Fibroblast of the aortic adventitia (primary cell): ENCODE measurements around the gene AGPAT4. TPM values are rescaled to one million over a fixed set of nuclear protein-coding genes. Genes with fewer than 3 reads are reported as not detected.

ENCODE experiments used
- DNase-seq: peaks from one replicate; pipeline ENCODE4 v3.0.0-alpha.2; 2010; ENCODE audit warnings: low read depth
- H3K4me3 ChIP-seq: 2 replicates; pipeline ENCODE4 v1.5.1; 2011; ENCODE audit warnings: low read depth, mild to moderate bottlenecking, control low read depth, low read length, moderate library complexity
- CTCF ChIP-seq: IDR thresholded peaks from 2 replicates; pipeline ENCODE4 v1.5.1; 2011; ENCODE audit warnings: mild to moderate bottlenecking, low read length, control low read depth, inconsistent platforms; ENCODE audit not compliant: insufficient read depth
- total RNA-seq: library from RNA; depleted of rRNA; stranded (reverse); fragments of >200 nt; gene quantifications from 2 replicates; pipeline ENCODE4 v1.2.3, GENCODE V29; 2012; ENCODE audit warnings: low replicate concordance

The AGPAT4 gene
- total RNA-seq, 1 donor: 11.6 TPM

DNA sequence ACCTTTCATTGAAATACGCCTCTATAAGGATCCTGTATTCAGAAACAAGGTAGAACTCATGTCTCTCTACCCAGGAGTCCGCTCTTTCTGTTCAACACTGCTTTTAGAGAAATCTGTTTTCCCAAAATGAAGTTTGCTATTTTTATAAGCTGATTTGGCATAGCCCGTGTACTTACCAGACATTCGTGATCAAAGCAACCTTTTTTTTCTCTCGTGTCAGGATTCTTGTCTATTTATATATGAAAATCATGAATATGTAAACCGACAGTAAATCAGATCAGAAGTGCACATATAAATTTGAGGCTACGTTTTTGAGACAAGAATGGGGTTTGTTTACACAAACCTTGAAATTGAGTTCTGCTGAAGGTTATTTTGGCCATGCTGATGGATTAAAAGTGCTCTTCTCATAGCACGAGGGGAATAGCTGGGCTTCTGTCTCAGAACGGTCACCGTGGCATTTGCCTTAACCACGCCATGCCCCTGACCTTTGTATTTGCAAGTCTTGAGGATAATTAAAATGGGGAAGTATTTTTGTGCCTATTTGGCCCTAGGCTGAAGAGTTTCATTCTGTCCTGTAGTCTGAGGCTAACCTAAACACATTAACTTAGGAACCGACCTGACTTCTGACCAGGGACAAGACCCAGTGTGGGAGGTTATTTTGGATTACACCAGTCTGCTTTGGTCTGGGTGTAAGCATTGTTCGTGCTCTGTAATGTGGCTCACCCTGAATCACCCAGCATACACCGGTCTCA, 163.7 kb downstream of the AGPAT4 start:
- no peak overlapping the region for H3K4me3 ChIP-seq
- no peak for TF ChIP-seq CTCF
- DNase-seq: no peak

DNA sequence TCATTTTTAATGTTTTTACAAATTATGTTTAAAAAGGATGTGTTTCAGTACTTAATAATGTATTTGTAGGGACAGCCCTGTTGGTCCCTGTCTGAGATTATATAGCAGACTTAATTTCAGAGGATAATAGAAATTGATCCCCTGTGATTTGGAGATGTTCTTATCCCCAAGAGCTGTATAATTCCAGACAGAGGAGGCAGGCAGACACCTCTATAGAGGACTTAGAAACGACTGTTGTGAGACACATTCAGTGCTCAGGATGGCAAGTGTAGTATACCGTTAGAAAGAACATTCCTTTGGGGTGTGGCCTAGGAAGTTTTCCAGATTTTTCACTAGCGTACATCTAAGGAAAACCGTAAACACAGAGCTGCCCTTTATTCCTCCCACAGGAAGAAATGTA, 164.5 kb downstream of the AGPAT4 start:
- no peak for TF ChIP-seq CTCF
- DNase-seq: no peak
- H3K4me3 ChIP-seq: no peak overlapping the region

- no peak overlapping the region for H3K4me3 ChIP-seq
- no peak for TF ChIP-seq CTCF
- DNase-seq: no peak
These were observed 164.9 kb downstream of the AGPAT4 start for GRCh38 chr6:161108916-161109315.

- no peak overlapping the region for H3K4me3 ChIP-seq
- DNase-seq: no peak
- no peak for TF ChIP-seq CTCF
These were observed 165.8 kb downstream of the AGPAT4 start for GRCh38 chr6:161107779-161108730.

- H3K4me3 ChIP-seq: no peak overlapping the region
- TF ChIP-seq CTCF: no peak
- DNase-seq: no peak
These were observed 168.5 kb downstream of the AGPAT4 start for GRCh38 chr6:161105408-161105807.

DNA sequence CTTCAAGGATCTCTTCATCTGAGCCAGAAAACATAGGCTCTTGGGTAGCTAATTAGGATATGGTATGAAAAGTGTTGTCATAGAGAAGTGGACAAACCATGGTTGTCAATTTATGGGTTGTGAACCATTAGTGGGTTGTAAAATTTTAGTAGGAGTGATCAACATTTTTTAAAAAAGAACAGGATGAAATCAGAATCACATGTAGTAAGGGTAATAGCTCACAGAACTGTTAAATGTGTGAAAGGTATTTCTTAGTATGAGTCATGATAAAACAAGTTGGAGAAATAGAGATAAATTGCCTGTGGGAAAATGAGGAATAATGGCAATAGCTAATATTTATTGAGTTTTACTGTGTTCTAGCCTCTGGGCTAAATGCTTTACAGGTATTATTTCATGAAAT, 168.9 kb downstream of the AGPAT4 start:
- TF ChIP-seq CTCF: no peak
- peak; percentile 43 for DNase-seq
- no peak overlapping the region for H3K4me3 ChIP-seq
